CD14-positive monocyte (primary cell): ENCODE measurements around the gene PAQR5. TPM values are rescaled to one million over a fixed set of nuclear protein-coding genes. Genes with fewer than 3 reads are reported as not detected.

Experiments used
- DNase-seq, 3 donors: peaks; one replicate each; pipeline ENCODE4 v3.0.0-alpha.2; 2011 to 2022
- H2AFZ ChIP-seq: 2 replicates; pipeline ENCODE4 v1.6.0; 2012; ENCODE audit warnings: mild to moderate bottlenecking, low read depth, low read length, inconsistent platforms; ENCODE audit not compliant: insufficient read depth, poor library complexity, severe bottlenecking
- H3K27ac ChIP-seq, 2 donors: 1 replicate in 1 of 2; 2 replicates in 1 of 2; pipeline ENCODE4 v1.5.1; 2012 to 2013; ENCODE audit warnings: low read length in 2 of 2, control low read depth in 1 of 2, inconsistent platforms in 1 of 2, low read depth in 1 of 2, mild to moderate bottlenecking in 1 of 2
- H3K27me3 ChIP-seq, 2 donors: one replicate each; pipeline versions ENCODE4 v1.6.0 to v1.6.1; 2011 to 2013; ENCODE audit warnings: low read length in 2 of 2; ENCODE audit not compliant: control insufficient read depth in 2 of 2, insufficient read depth in 2 of 2
- H3K36me3 ChIP-seq, 2 donors: replicated peaks in 1 of 2; 1 replicate in 1 of 2; 2 replicates in 1 of 2; pipeline versions ENCODE4 v1.5.1 to v1.6.1; 2012 to 2013; ENCODE audit warnings: low read length in 2 of 2, control low read depth in 1 of 2, inconsistent platforms in 1 of 2, mild to moderate bottlenecking in 1 of 2; ENCODE audit not compliant: insufficient read depth in 2 of 2, control insufficient read depth in 1 of 2
- H3K4me1 ChIP-seq, 2 donors: 1 replicate in 1 of 2; 2 replicates in 1 of 2; pipeline versions ENCODE4 v1.5.1 to v1.6.1; 2012 to 2013; ENCODE audit warnings: low read length in 2 of 2, control low read depth in 1 of 2, inconsistent platforms in 1 of 2, mild to moderate bottlenecking in 1 of 2, moderate library complexity in 1 of 2; ENCODE audit not compliant: insufficient read depth in 2 of 2, control insufficient read depth in 1 of 2
- H3K4me2 ChIP-seq: replicated peaks from 2 replicates; pipeline ENCODE3; 2012; ENCODE audit warnings: low read length, moderate library complexity, mild to moderate bottlenecking; ENCODE audit not compliant: poor library complexity, severe bottlenecking; ENCODE audit errors: extremely low read depth
- H3K4me3 ChIP-seq, 3 experiments: fragments of 200-600 bp in 1 of 3; sonication (generic) in 1 of 3; replicated peaks in 1 of 3; 1 replicate in 2 of 3; 2 replicates in 1 of 3; pipeline ENCODE4 v1.5.1; 2011 to 2013; ENCODE audit warnings: low read length in 3 of 3, mild to moderate bottlenecking in 3 of 3, control low read depth in 2 of 3, low read depth in 2 of 3, inconsistent platforms in 1 of 3, moderate library complexity in 1 of 3
- H3K79me2 ChIP-seq: 2 replicates; pipeline ENCODE4 v1.6.0; 2012; ENCODE audit warnings: mild to moderate bottlenecking, control low read depth, inconsistent platforms, low read length, moderate library complexity; ENCODE audit not compliant: insufficient read depth
- H3K9ac ChIP-seq: 2 replicates; pipeline ENCODE4 v1.6.0; 2017; ENCODE audit warnings: low read length, mild to moderate bottlenecking; ENCODE audit not compliant: insufficient read depth, poor library complexity, severe bottlenecking
- H3K9me3 ChIP-seq, 2 donors: replicated peaks in 1 of 2; 1 replicate in 1 of 2; 2 replicates in 1 of 2; pipeline versions ENCODE4 v1.5.1 to v1.6.1; 2012 to 2013; ENCODE audit warnings: low read length in 2 of 2, control low read depth in 1 of 2; ENCODE audit not compliant: control insufficient read depth in 1 of 2, insufficient read depth in 1 of 2
- H4K20me1 ChIP-seq: 2 replicates; pipeline ENCODE4 v1.6.0; 2012; ENCODE audit warnings: mild to moderate bottlenecking, low read length, control low read depth, moderate library complexity; ENCODE audit not compliant: insufficient read depth
- H3K27ac Mint-ChIP-seq, 7 donors: one replicate each; pipeline ENCODE4 v1.8.0; 2020; ENCODE audit warnings: mild to moderate bottlenecking in 7 of 7, mixed read lengths in 7 of 7, moderate library complexity in 6 of 7, inconsistent platforms in 2 of 7
- H3K27me3 Mint-ChIP-seq, 3 donors: one replicate each; pipeline ENCODE4 v1.8.0; 2021 to 2022; ENCODE audit warnings: low read depth in 3 of 3, mild to moderate bottlenecking in 3 of 3, mixed read lengths in 3 of 3, moderate library complexity in 3 of 3, inconsistent platforms in 1 of 3
- H3K36me3 Mint-ChIP-seq, 2 donors: one replicate each; pipeline ENCODE4 v1.8.0; 2020; ENCODE audit warnings: mixed read lengths in 2 of 2, inconsistent platforms in 1 of 2, mild to moderate bottlenecking in 1 of 2
- H3K4me1 Mint-ChIP-seq: one replicate; pipeline ENCODE4 v1.8.0; 2020; ENCODE audit warnings: mild to moderate bottlenecking, mixed read lengths
- H3K4me3 Mint-ChIP-seq, 2 donors: one replicate each; pipeline ENCODE4 v1.8.0; 2020; ENCODE audit warnings: mild to moderate bottlenecking in 2 of 2, mixed read lengths in 2 of 2, moderate library complexity in 1 of 2
- H3K9me3 Mint-ChIP-seq, 7 donors: one replicate each; pipeline ENCODE4 v1.8.0; 2020 to 2022; ENCODE audit warnings: mixed read lengths in 7 of 7, mild to moderate bottlenecking in 6 of 7, moderate library complexity in 6 of 7, inconsistent platforms in 2 of 7
- CTCF ChIP-seq: fragments of 200-600 bp; IDR thresholded peaks from one replicate; pipeline ENCODE4 v1.8.0; 2022; ENCODE audit warnings: antibody characterized with exemption, mild to moderate bottlenecking
- WGBS: methylation state at CpG from one replicate; pipeline ENCODE4 v1.1.5; 2013; ENCODE audit warnings: missing lambda C conversion rate; ENCODE audit not compliant: insufficient coverage; 5-methylcytosine and 5-hydroxymethylcytosine counted together
- intact Hi-C, 2 donors: fragments of 100-400 bp; cut with micrococcal nuclease; formaldehyde crosslinking; loops; one replicate each; pipeline versions ENCODE4 v1.15.0 to v1.15.1; 2023
- polyA plus RNA-seq, 3 donors: library from polyadenylated mRNA; depleted of rRNA in 1 of 3; unstranded in 2 of 3; stranded (reverse) in 1 of 3; fragments of 300-500 nt in 2 of 3; fragments of >200 nt in 1 of 3; fragmentation: Illumina TruSeq in 2 of 3; gene quantifications; 1 replicate in 2 of 3; 2 replicates in 1 of 3; pipeline ENCODE4 v1.2.3, GENCODE V29; 2012 to 2021

The PAQR5 gene
- polyA plus RNA-seq, 3 donors = not detected

- no peak overlapping the region for H3K4me3 ChIP-seq
- intact Hi-C loops = no loop called here
- H3K9me3 ChIP-seq = no peaks in the 10 kb centered on the region
- no peaks in the 10 kb centered on the region for H3K27me3 ChIP-seq
- H2AFZ ChIP-seq = no peak overlapping the region
- H3K27ac ChIP-seq = no peak overlapping the region
- no peaks in the 10 kb centered on the region for H4K20me1 ChIP-seq
- no CpG with 5 or more reads among the region's 2 CpGs for WGBS
- Mint-ChIP-seq H3K9me3 (no peaks in the 10 kb centered on the region), H3K27ac (peak overlapping the region in 1 of 7 donors; percentile 50), H3K36me3 (peaks cover 51 to 80% of the 10 kb centered on the region in 2 donors), H3K27me3 (peaks cover 0 to 2% (median 0%) of the 10 kb centered on the region in 3 donors), H3K4me1 (no peaks in the 10 kb centered on the region), H3K4me3 (no peak overlapping the region)
- H3K36me3 ChIP-seq = peaks cover 42 to 93% of the 10 kb centered on the region in 2 donors
- H3K79me2 ChIP-seq = peaks cover 23% of the 10 kb centered on the region
- no peak for DNase-seq
- H3K4me2 ChIP-seq = no peak overlapping the region
- H3K9ac ChIP-seq = no peak overlapping the region
- TF ChIP-seq CTCF = no peak
- H3K4me1 ChIP-seq = no peaks in the 10 kb centered on the region
Measured at GRCh38 chr15:69424001-69424400, 125.3 kb downstream of the PAQR5 start.

- Histone ChIP-seq H3K79me2 (peaks cover 15% of the 10 kb centered on the region), H3K4me1 (no peaks in the 10 kb centered on the region), H3K9ac (no peak overlapping the region), H3K4me3 (no peak overlapping the region), H3K36me3 (peaks cover 43 to 93% of the 10 kb centered on the region in 2 donors), H2AFZ (no peak overlapping the region), H3K27me3 (no peaks in the 10 kb centered on the region), H3K9me3 (no peaks in the 10 kb centered on the region), H3K4me2 (no peak overlapping the region), H3K27ac (no peak overlapping the region), H4K20me1 (no peaks in the 10 kb centered on the region)
- intact Hi-C loops = no loop called here
- H3K36me3 Mint-ChIP-seq = peaks cover 51 to 80% of the 10 kb centered on the region in 2 donors
- no peak overlapping the region for H3K4me3 Mint-ChIP-seq
- peak overlapping the region in 1 of 7 donors; percentile 63 for H3K27ac Mint-ChIP-seq
- WGBS = no CpG with 5 or more reads among the region's 1 CpG
- no peak for DNase-seq
- no peak for TF ChIP-seq CTCF
- H3K9me3 Mint-ChIP-seq = no peaks in the 10 kb centered on the region
- peaks cover 0 to under 1% (median 0%) of the 10 kb centered on the region in 3 donors for H3K27me3 Mint-ChIP-seq
- no peaks in the 10 kb centered on the region for H3K4me1 Mint-ChIP-seq
Measured at GRCh38 chr15:69424748-69425413, 126.2 kb downstream of the PAQR5 start.
